ENCODE data around the gene IARS2. TPM values are rescaled to one million over a fixed set of nuclear protein-coding genes. Genes with fewer than 3 reads are reported as not detected.

The IARS2 gene
- polyA plus RNA-seq, 1 donor from 2014 or later: 59.2 TPM

DNA sequence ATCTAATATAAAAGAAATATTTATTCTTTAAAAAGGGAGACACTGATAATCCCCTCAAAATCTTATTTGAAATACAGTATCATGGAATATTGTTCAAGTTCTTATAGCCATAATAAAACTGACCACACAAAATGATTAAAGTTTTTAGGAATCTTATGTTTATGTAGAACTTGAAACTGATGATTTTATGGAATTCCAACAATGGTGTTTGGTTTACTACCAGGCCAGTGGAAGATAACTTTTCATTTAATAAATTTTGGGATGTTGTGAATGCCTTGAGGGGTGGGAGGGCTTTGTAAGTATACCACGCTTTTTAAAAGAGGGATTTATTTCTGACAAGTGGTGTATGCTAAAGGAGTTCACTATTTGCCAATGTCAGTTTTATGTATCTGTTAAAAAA is 90.6 kb downstream of the IARS2 start:
- Histone ChIP-seq H3K36me3 (ENCODE audit: insufficient read depth, low read length) (no peaks in the 10 kb centered on the region), H3K4me2 (ENCODE audit: low read length) (no peak overlapping the region)

GRCh38 chr1:220186752-220187151 is 92.8 kb downstream of the IARS2 start:
- H3K9ac ChIP-seq (ENCODE audit: low read length): no peak overlapping the region
- no peaks in the 10 kb centered on the region for H3K79me2 ChIP-seq (replicated peaks; ENCODE audit: insufficient read depth, low read length)
- H3K9me3 ChIP-seq (ENCODE audit: low read length): no peaks in the 10 kb centered on the region
- peaks cover 6% of the 10 kb centered on the region for H3K36me3 ChIP-seq (ENCODE audit: insufficient read depth, low read length)
- no peak overlapping the region for H3K4me2 ChIP-seq (ENCODE audit: low read length)
- H2AFZ ChIP-seq (ENCODE audit: low read depth, low read length): no peak overlapping the region
- H3K27me3 ChIP-seq (ENCODE audit: insufficient read depth, low read depth, low read length): no peaks in the 10 kb centered on the region
- H3K4me3 ChIP-seq (ENCODE audit: low read length): no peak overlapping the region
- no peaks in the 10 kb centered on the region for H3K9me2 ChIP-seq (ENCODE audit: insufficient read depth, low read length)
- no peak for TF ChIP-seq RAD21 (conservative IDR thresholded peaks at IDR 0.05)
- TF ChIP-seq, protein P1, sequence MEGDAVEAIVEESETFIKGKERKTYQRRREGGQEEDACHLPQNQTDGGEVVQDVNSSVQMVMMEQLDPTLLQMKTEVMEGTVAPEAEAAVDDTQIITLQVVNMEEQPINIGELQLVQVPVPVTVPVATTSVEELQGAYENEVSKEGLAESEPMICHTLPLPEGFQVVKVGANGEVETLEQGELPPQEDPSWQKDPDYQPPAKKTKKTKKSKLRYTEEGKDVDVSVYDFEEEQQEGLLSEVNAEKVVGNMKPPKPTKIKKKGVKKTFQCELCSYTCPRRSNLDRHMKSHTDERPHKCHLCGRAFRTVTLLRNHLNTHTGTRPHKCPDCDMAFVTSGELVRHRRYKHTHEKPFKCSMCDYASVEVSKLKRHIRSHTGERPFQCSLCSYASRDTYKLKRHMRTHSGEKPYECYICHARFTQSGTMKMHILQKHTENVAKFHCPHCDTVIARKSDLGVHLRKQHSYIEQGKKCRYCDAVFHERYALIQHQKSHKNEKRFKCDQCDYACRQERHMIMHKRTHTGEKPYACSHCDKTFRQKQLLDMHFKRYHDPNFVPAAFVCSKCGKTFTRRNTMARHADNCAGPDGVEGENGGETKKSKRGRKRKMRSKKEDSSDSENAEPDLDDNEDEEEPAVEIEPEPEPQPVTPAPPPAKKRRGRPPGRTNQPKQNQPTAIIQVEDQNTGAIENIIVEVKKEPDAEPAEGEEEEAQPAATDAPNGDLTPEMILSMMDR (IDR thresholded peaks at IDR 0.05; ENCODE audit: poor library complexity, severe bottlenecking): no peak
- TF ChIP-seq MXI1 (conservative IDR thresholded peaks at IDR 0.05; ENCODE audit: poor library complexity, severe bottlenecking): no peak
- TF ChIP-seq SMC3 (conservative IDR thresholded peaks at IDR 0.05; ENCODE audit: poor library complexity): no peak
- no peak for TF ChIP-seq TAF1 (IDR thresholded peaks at IDR 0.05; ENCODE audit: low read depth)
- no peak for TF ChIP-seq POLR2AphosphoS5 (IDR thresholded peaks at IDR 0.05)
- TF ChIP-seq EZH2 (IDR thresholded peaks at IDR 0.05; ENCODE audit: borderline replicate concordance, insufficient read depth, low read length, poor library complexity, severe bottlenecking): no peak
- TF ChIP-seq, protein P2, sequence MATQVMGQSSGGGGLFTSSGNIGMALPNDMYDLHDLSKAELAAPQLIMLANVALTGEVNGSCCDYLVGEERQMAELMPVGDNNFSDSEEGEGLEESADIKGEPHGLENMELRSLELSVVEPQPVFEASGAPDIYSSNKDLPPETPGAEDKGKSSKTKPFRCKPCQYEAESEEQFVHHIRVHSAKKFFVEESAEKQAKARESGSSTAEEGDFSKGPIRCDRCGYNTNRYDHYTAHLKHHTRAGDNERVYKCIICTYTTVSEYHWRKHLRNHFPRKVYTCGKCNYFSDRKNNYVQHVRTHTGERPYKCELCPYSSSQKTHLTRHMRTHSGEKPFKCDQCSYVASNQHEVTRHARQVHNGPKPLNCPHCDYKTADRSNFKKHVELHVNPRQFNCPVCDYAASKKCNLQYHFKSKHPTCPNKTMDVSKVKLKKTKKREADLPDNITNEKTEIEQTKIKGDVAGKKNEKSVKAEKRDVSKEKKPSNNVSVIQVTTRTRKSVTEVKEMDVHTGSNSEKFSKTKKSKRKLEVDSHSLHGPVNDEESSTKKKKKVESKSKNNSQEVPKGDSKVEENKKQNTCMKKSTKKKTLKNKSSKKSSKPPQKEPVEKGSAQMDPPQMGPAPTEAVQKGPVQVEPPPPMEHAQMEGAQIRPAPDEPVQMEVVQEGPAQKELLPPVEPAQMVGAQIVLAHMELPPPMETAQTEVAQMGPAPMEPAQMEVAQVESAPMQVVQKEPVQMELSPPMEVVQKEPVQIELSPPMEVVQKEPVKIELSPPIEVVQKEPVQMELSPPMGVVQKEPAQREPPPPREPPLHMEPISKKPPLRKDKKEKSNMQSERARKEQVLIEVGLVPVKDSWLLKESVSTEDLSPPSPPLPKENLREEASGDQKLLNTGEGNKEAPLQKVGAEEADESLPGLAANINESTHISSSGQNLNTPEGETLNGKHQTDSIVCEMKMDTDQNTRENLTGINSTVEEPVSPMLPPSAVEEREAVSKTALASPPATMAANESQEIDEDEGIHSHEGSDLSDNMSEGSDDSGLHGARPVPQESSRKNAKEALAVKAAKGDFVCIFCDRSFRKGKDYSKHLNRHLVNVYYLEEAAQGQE (IDR thresholded peaks at IDR 0.05; ENCODE audit: borderline replicate concordance): no peak
- no peak for TF ChIP-seq EP300 (conservative IDR thresholded peaks at IDR 0.05; ENCODE audit: poor library complexity, severe bottlenecking)
- H4K20me1 ChIP-seq (ENCODE audit: insufficient read depth): no peaks in the 10 kb centered on the region
- no peaks in the 10 kb centered on the region for H3F3A ChIP-seq (ENCODE audit: insufficient read depth, low read length, poor library complexity, severe bottlenecking)
- no peak overlapping the region for H3K27ac ChIP-seq (ENCODE audit: low read length)

More for the DNA sequence above, 90.6 kb downstream of the IARS2 start:
- Histone ChIP-seq H4K20me1 (ENCODE audit: insufficient read depth) (no peaks in the 10 kb centered on the region), H3K27ac (ENCODE audit: low read length) (no peak overlapping the region), H2AFZ (ENCODE audit: low read depth, low read length) (no peak overlapping the region), H3K9me2 (ENCODE audit: insufficient read depth, low read length) (no peaks in the 10 kb centered on the region), H3K9ac (ENCODE audit: low read length) (no peak overlapping the region), H3K4me3 (ENCODE audit: low read length) (no peak overlapping the region), H3K79me2 (replicated peaks; ENCODE audit: insufficient read depth, low read length) (no peaks in the 10 kb centered on the region), H3K9me3 (ENCODE audit: low read length) (no peaks in the 10 kb centered on the region), H3K27me3 (ENCODE audit: insufficient read depth, low read depth, low read length) (no peaks in the 10 kb centered on the region), H3F3A (ENCODE audit: insufficient read depth, low read length, poor library complexity, severe bottlenecking) (no peaks in the 10 kb centered on the region)
- TF ChIP-seq, protein P2 (IDR thresholded peaks at IDR 0.05; ENCODE audit: borderline replicate concordance): no peak
- TF ChIP-seq MXI1 (conservative IDR thresholded peaks at IDR 0.05; ENCODE audit: poor library complexity, severe bottlenecking): no peak
- TF ChIP-seq POLR2AphosphoS5 (IDR thresholded peaks at IDR 0.05): no peak
- TF ChIP-seq TAF1 (IDR thresholded peaks at IDR 0.05; ENCODE audit: low read depth): no peak
- TF ChIP-seq, protein P1 (IDR thresholded peaks at IDR 0.05; ENCODE audit: poor library complexity, severe bottlenecking): no peak
- TF ChIP-seq SMC3 (conservative IDR thresholded peaks at IDR 0.05; ENCODE audit: poor library complexity): no peak
- no peak for TF ChIP-seq RAD21 (conservative IDR thresholded peaks at IDR 0.05)
- no peak for TF ChIP-seq EP300 (conservative IDR thresholded peaks at IDR 0.05; ENCODE audit: poor library complexity, severe bottlenecking)
- TF ChIP-seq EZH2 (IDR thresholded peaks at IDR 0.05; ENCODE audit: borderline replicate concordance, insufficient read depth, low read length, poor library complexity, severe bottlenecking): no peak
